GM12891 (cell line): Measurements from ENCODE around the gene UCHL1.
A peak's percentile ranks its signal among the peaks of the same experiment; 100 is the strongest.

Source experiments
- DNase-seq: peaks from one replicate; pipeline ENCODE4 v3.0.0; 2011; ENCODE audit warnings: low spot score; ENCODE audit not compliant: insufficient read length
- FAIRE-seq: peaks from 2 replicates; lab custom pipeline; 2011; peaks lifted over from hg19 to GRCh38; lab: Jason Lieb, UNC
- PAX5 ChIP-seq: IDR thresholded peaks from 2 replicates; pipeline ENCODE4 v1.6.1; 2011; ENCODE audit warnings: low read length, moderate library complexity, mild to moderate bottlenecking; ENCODE audit not compliant: insufficient read depth, severe bottlenecking
- POLR2A ChIP-seq: IDR thresholded peaks from 2 replicates; pipeline ENCODE4 v1.6.1; 2011; ENCODE audit warnings: low read depth, low read length, control low read depth
- POLR2AphosphoS5 ChIP-seq: IDR thresholded peaks from 2 replicates; pipeline ENCODE4 v1.6.1; 2011; ENCODE audit warnings: low read depth, low read length, control low read depth
- POU2F2 ChIP-seq: IDR thresholded peaks from 2 replicates; pipeline ENCODE4 v1.6.1; 2011; ENCODE audit warnings: low read depth, mild to moderate bottlenecking, control low read depth, low read length, moderate library complexity
- SPI1 ChIP-seq: IDR thresholded peaks from 2 replicates; pipeline ENCODE4 v1.6.1; 2011; ENCODE audit warnings: low read depth, low read length, control low read depth
- TAF1 ChIP-seq: IDR thresholded peaks from 2 replicates; pipeline ENCODE4 v1.6.1; 2011; ENCODE audit warnings: low read depth, low read length, control low read depth

The UCHL1 gene

DNA sequence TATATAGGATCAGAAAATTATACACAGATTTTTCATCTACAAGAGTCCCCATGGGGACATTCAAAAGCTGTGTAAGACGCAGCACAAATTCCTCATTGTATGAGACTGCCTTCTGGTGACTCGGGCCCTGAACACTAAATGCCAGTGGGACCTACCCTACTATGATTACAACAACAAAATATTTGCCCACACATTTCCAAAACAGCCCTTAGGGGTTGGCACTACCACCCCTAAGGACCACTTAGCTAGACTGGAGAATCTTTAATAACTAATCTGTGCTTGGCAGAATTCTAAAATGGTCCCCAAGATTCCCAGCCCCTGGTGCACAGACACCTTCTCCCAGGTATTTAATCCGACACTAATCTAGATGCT, 29.1 kb downstream of the UCHL1 start:
- TF ChIP-seq POLR2A: no peak
- no peak for TF ChIP-seq SPI1
- TF ChIP-seq POLR2AphosphoS5: no peak
- no peak for TF ChIP-seq POU2F2
- TF ChIP-seq TAF1: no peak
- TF ChIP-seq PAX5: no peak
- no peak for FAIRE-seq
- DNase-seq: no peak

DNA sequence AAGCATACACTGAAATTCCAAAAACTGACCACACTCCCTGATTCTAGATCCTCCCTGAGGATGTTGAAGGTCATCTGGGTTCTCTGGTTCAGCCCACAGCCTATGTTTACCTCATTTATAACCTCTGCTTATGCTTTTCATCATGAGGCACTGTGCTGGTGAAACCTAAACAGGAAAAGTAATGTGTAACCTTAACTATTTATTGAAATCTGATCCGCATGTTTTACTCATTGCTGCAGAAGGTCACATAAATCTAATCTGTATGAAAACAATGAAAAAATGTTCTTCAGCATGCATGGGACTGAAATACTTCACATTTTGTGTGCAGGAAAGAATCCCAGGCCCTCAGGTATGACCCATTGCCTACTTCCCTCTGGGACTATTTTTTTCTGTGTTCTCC, 30.3 kb downstream of the UCHL1 start:
- TF ChIP-seq TAF1 (no peak), POLR2A (no peak), POLR2AphosphoS5 (no peak), SPI1 (no peak), PAX5 (no peak), POU2F2 (no peak)
- FAIRE-seq (no peak), DNase-seq (no peak)

DNA sequence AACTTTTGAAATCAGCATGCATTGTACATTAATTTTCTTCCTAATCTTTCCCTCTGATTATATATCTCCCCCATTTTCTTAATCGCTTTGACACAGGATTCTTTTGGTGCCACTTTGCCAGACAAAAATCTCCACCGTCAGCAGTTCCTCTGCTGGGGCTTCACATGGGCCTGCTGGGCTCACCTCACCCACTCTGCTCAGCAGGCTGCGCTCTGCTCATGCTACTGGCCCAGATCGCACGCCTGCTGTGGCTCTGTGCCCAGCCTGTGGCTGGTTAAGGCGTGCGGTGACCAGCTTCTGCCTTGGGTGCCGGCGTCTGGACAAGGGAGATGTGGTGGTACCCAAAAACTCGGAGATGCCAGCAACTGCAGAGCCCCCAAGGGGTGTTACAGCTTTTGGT, 31.1 kb downstream of the UCHL1 start:
- DNase-seq (no peak), FAIRE-seq (no peak)
- no peak for TF ChIP-seq TAF1

DNA sequence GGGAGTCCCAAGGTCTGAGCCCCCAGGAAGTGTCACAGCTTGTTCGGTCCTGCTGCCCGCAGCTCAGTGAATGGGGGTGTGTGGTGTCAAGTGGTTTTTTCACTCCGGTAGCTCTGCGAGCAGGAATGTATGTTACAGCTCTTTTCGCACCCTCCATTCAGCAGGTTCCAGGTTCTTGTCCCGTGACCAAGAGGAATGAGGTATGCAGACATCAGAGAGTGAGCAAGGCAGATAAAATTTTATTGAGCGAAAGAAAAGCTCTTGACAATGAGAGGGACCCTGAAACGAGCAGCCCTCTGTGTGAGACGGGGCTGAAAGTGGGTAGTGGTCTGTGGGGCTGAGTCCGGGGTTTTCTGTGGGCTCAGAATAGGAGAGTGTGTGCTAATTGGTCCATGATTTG, 31.5 kb downstream of the UCHL1 start:
- FAIRE-seq: no peak

DNA sequence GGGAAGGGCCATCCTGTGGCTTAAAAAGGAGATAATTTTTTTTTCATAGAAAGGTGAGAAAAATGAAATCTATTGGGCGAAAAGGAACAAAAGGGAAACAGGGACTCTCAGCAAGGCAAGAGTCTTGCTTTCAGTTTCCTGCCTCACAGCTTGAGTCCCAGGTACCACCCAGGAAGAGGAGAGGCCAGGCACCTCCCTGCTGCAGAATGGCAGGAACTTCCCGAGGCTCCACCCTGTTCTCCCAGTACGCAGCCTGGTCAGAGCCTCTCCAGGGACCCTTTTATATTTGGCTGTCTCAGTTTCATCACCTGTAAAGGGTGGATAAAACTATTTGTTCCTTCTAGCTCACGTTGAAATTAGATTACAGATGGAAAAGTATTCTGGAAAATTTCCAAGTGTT, 33.8 kb downstream of the UCHL1 start:
- DNase-seq: no peak
- TF ChIP-seq POLR2AphosphoS5: no peak
- TF ChIP-seq PAX5: no peak
- TF ChIP-seq SPI1: no peak
- TF ChIP-seq POU2F2: no peak
- TF ChIP-seq TAF1: no peak
- no peak for TF ChIP-seq POLR2A
- no peak for FAIRE-seq

More for the DNA sequence above, 31.5 kb downstream of the UCHL1 start:
- DNase-seq: no peak
- TF ChIP-seq SPI1 (no peak), POLR2AphosphoS5 (no peak), POLR2A (no peak), POU2F2 (no peak), TAF1 (no peak), PAX5 (no peak)

DNA sequence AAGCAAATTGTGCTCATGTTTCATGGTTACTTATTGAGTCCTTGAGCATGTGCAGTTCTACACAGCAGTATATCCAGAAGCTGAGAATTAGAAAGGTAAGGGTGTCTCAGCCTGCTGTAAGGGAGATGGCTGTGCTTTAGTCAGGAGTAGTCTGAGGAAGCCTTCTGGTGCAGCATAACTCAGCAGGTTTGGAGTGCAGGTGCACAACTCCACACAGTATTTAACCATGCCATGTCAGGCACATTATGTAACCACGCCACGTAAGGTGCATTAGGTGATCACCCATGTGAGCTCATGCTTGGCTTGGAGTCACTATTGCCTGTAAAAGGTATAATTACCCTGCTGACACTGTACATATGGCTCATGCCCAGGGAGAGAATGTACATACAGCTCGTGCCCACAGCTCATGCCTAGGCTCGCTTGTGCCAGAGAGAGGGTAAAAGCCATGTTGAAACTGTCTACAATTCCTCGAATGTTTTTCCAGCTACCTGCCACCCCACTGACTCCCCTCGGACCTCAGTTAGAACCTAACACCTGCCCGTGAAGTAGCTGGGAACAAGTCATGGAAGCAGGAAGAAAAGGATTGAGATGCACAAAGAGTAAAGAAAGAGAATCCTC, 37.8 kb downstream of the UCHL1 start:
- FAIRE-seq: no peak
- no peak for TF ChIP-seq POLR2A
- TF ChIP-seq TAF1: no peak
- no peak for TF ChIP-seq SPI1
- no peak for TF ChIP-seq POU2F2
- no peak for TF ChIP-seq POLR2AphosphoS5
- no peak for TF ChIP-seq PAX5
- DNase-seq: no peak

DNA sequence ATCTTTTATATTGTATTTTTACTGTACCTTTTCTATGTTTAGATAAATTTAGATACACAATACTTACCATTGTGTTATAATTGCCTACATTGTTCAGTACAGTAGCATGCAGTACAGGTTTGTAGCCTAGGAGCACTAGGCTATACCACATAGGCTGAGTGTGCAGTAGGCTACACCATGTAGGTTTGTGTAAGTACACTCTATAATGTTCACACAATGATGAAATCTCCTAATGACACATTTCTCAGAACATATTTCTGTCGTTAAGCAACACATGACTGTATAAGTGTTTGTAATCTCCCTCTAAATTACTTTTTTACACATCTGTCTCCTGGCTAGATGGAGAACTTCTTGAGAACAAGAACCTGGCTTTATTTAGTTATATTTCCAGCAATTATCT, 40.3 kb downstream of the UCHL1 start:
- no peak for DNase-seq
- no peak for FAIRE-seq
- TF ChIP-seq POLR2A (no peak), TAF1 (no peak), POU2F2 (no peak), SPI1 (no peak), PAX5 (no peak), POLR2AphosphoS5 (no peak)

DNA sequence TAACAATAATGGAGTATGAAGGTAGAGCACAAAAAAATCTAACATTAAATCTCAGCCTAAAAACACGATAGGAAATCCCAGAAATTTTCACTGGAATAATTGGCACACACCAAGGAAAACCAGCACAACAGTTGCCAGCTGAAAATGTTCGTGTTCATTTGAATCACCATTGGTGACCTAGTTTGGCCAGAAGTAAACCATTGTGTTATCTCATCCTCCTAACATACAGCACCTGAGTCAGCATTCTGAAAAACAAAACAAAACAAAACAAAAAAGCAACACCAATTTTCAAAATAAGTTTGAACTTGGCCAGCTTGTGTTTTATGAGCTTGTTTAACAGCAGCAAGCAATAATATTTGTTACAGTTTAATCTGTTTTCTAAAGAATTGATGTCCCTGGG, 41.1 kb downstream of the UCHL1 start:
- DNase-seq (no peak), FAIRE-seq (no peak)

DNA sequence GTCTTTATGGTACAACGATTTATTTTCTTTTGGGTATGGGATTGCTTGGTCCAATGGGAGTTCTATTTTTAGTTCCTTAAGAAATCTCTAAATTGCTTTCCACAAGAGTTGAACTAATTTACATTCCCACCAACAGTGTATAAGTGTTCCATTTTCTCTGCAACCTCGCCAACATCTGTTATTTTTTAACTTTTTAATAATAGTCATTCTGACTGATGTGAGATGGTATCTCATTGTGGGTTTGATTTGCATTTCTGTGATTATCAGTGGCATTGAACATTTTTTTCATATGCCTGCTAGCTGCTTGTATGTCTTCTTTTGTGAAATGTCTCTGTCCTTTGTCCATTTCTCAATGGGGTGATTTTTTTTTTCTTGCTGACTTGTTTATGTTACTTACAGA, 42.8 kb downstream of the UCHL1 start:
- DNase-seq: no peak
- no peak for FAIRE-seq
- TF ChIP-seq PAX5 (no peak), POLR2AphosphoS5 (no peak), POLR2A (no peak), TAF1 (no peak), POU2F2 (no peak), SPI1 (no peak)

More for the DNA sequence above, 41.1 kb downstream of the UCHL1 start:
- TF ChIP-seq TAF1 (no peak), POLR2A (no peak), POLR2AphosphoS5 (no peak), PAX5 (no peak), POU2F2 (no peak), SPI1 (no peak)

DNA sequence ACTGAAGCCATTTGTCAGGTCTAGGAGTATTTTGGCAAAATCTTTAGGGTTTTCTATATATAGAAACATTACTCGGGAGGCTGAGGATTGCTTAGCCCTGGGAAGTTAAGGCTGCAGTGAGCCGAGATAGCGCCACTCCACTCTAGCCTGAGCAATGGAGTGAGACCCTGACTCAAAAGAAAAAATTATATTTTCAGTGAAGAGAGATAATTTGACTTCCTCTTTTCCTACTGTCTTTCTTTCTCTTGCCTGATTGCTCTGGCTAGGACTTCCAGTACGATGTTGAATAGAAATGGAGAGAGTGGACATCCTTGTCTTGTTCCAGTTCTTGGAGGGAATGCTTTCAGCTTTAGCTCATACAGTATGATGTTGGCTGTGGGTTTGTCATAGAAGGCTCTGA, 44.4 kb downstream of the UCHL1 start:
- FAIRE-seq: no peak
- TF ChIP-seq POLR2AphosphoS5 (no peak), SPI1 (0 out of 2 replicates have a peak, but pooled peaks have one; percentile 7), TAF1 (no peak), PAX5 (no peak), POLR2A (no peak), POU2F2 (no peak)
- DNase-seq: no peak
